ENCODE results near the gene AMPD2.
"Not testable (repeated sequence)": the region's sequence is repeated elsewhere in the genome, so short reads cannot be mapped to it uniquely, and the experiment has no call there.

Gene AMPD2

DNA sequence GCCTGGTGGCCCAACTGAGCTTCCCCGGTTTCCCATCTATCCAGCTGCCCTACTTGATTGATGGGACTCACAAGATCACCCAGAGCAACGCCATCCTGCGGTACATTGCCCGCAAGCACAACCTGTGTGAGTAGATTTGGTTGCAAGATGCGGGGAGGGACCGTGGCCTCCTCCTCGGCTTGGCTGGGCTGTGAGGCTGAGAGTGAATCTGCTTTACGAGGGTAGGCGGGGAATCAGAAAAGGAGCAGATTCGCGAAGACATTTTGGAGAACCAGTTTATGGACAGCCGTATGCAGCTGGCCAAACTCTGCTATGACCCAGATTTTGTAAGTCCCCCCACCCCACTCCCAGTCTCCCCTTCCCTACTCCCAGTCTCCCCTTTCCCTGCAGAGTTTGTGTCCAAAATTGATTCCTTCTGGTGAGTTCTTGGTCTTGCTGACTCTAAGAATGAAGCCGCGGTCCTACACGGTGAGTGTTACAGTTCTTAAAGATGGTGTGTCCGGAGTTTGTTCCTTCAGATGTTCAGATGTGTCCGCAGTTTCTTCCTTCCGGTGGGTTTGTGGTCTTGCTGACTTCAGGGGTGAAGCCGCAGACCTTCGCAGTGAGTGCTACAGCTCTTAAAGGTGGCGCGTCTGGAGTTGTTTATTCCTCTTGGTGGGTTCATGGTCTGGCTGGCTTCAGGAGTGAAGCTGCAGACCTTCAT, 49.8 kb downstream of the AMPD2 start:
- Histone ChIP-seq H3K9ac (ENCODE audit: low read length in 5 of 5) (no peak overlapping the region), H3K9me3 (ENCODE audit: control insufficient read depth in 5 of 5, low read length in 5 of 5) (no peaks in the 10 kb centered on the region), H3K36me3 (ENCODE audit: control insufficient read depth in 5 of 5, insufficient read depth in 5 of 5, low read length in 5 of 5) (peaks cover 0 to 21% (median 9%) of the 10 kb centered on the region in 5 donors), H3K4me3 (ENCODE audit: low read depth in 1 of 5, low read length in 5 of 5) (no peak overlapping the region), H3K27me3 (ENCODE audit: control insufficient read depth in 5 of 5, insufficient read depth in 4 of 5, low read length in 5 of 5) (no peaks in the 10 kb centered on the region), H3K4me1 (ENCODE audit: control insufficient read depth in 5 of 5, insufficient read depth in 5 of 5, low read length in 5 of 5) (peaks cover 2 to 13% (median 12%) of the 10 kb centered on the region in 5 donors), H3K27ac (ENCODE audit: low read depth, low read length) (no peak overlapping the region)

DNA sequence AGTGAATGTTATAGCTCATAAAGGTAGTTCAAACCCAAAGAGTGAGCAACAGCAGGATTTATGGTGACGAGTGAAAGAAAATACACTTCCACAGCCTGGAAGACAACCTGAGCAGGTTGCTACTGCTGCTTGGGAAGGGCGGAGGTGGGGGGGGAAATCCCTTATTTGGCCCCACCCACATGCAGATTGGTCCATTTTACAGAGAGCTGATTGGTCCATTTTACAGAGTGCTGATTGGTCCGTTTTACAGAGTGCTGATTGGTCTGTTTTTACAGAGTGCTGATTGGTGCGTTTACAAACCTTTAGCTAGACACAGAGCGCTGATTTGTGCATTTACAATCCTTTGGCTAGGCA, 50.3 kb downstream of the AMPD2 start:
- Histone ChIP-seq H3K36me3 (ENCODE audit: control insufficient read depth in 5 of 5, insufficient read depth in 5 of 5, low read length in 5 of 5) (peaks cover 0 to 21% (median 9%) of the 10 kb centered on the region in 5 donors), H3K4me1 (ENCODE audit: control insufficient read depth in 5 of 5, insufficient read depth in 5 of 5, low read length in 5 of 5) (peaks cover 2 to 13% (median 12%) of the 10 kb centered on the region in 5 donors)
- not testable (repeated sequence) for H3K27me3 ChIP-seq (ENCODE audit: control insufficient read depth in 5 of 5, insufficient read depth in 4 of 5, low read length in 5 of 5); H3K27ac ChIP-seq (ENCODE audit: low read depth, low read length); H3K9me3 ChIP-seq (ENCODE audit: control insufficient read depth in 5 of 5, low read length in 5 of 5); H3K9ac ChIP-seq (ENCODE audit: low read length in 5 of 5); H3K4me3 ChIP-seq (ENCODE audit: low read depth in 1 of 5, low read length in 5 of 5)

DNA sequence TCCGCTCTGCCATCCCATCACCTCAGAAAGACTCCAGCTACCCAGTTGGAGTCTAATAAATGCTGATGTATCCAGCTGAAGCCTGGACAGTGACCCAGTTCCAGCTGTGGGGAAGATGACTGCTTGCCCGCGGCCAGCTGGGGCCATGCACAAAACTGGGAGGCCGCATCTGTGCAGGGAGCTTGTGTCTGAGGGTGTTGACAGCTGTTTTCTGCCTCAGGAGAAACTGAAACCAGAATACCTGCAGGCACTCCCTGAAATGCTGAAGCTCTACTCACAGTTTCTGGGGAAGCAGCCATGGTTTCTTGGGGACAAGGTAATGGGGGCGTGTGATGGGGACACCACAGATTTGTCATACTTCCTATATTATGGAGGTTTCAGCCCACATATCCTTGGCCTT, 51.4 kb downstream of the AMPD2 start:
- peaks cover 0 to 17% (median 9%) of the 10 kb centered on the region in 5 donors for H3K36me3 ChIP-seq (ENCODE audit: control insufficient read depth in 5 of 5, insufficient read depth in 5 of 5, low read length in 5 of 5)
- no peak overlapping the region for H3K9ac ChIP-seq (ENCODE audit: low read length in 5 of 5)
- no peak overlapping the region for H3K27ac ChIP-seq (ENCODE audit: low read depth, low read length)
- no peaks in the 10 kb centered on the region for H3K27me3 ChIP-seq (ENCODE audit: control insufficient read depth in 5 of 5, insufficient read depth in 4 of 5, low read length in 5 of 5)
- H3K4me1 ChIP-seq (ENCODE audit: control insufficient read depth in 5 of 5, insufficient read depth in 5 of 5, low read length in 5 of 5) = peaks cover 2 to 13% (median 12%) of the 10 kb centered on the region in 5 donors
- no peak overlapping the region for H3K4me3 ChIP-seq (ENCODE audit: low read depth in 1 of 5, low read length in 5 of 5)
- H3K9me3 ChIP-seq (ENCODE audit: control insufficient read depth in 5 of 5, low read length in 5 of 5) = no peaks in the 10 kb centered on the region

DNA sequence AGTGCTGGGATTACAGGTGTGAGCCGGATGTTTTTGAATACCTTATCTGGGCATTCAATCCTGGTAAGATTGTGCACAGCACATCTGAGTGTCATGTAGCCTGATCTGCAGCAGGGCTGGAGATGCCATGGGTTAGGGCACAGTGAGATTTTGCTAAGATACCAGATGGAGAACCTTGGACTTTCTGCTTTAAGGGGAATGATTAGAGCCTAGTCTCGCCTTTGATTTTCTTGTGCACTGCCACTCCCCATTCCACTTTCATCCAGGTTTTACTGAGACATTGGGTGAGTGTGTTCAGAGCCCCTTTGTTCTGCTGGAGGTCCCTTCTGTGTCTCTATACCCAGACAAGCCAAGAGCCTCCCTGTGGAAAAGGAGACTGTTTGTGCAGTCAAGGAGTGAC, 54.2 kb downstream of the AMPD2 start:
- H3K9ac ChIP-seq (ENCODE audit: low read length in 5 of 5); H3K4me1 ChIP-seq (ENCODE audit: control insufficient read depth in 5 of 5, insufficient read depth in 5 of 5, low read length in 5 of 5); H3K9me3 ChIP-seq (ENCODE audit: control insufficient read depth in 5 of 5, low read length in 5 of 5); H3K27me3 ChIP-seq (ENCODE audit: control insufficient read depth in 5 of 5, insufficient read depth in 4 of 5, low read length in 5 of 5); H3K4me3 ChIP-seq (ENCODE audit: low read depth in 1 of 5, low read length in 5 of 5); H3K27ac ChIP-seq (ENCODE audit: low read depth, low read length): not testable (repeated sequence)
- H3K36me3 ChIP-seq (ENCODE audit: control insufficient read depth in 5 of 5, insufficient read depth in 5 of 5, low read length in 5 of 5) = peaks cover 0 to 17% (median 9%) of the 10 kb centered on the region in 5 donors

DNA sequence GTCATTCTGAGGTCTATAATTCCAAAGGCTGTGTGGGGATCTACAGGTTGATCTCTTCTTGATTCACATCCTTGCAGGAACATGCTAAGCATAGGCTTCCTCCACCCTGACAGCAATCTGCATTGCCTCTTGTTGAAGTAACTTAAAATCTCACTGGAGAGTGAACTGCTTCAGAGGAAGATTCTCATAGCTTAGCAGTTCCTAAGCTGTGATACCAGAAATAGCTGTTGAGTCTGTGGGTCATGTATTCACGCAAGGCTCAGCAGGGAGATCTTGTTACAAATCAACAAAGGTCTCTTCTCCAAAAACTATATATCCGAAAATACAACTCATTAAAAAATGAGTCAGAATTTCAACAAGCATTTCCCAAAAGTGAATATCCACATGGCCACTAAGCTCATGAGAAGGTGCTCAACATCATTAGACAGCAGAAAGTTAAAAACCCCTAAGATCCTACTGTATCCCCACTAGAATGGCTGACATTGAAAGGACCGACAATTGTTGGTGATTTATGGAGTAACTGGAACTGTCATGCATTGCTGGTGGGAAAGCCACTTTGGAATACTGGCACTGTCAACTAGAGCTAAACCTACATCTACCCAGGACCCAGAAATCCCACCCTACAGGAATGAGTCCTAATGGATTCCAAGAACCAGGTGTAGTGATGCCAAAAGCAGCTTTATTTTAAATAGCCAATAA, 57.2 kb downstream of the AMPD2 start:
- H3K27ac ChIP-seq (ENCODE audit: low read depth, low read length); H3K4me3 ChIP-seq (ENCODE audit: low read depth in 1 of 5, low read length in 5 of 5); H3K9me3 ChIP-seq (ENCODE audit: control insufficient read depth in 5 of 5, low read length in 5 of 5); H3K9ac ChIP-seq (ENCODE audit: low read length in 5 of 5); H3K4me1 ChIP-seq (ENCODE audit: control insufficient read depth in 5 of 5, insufficient read depth in 5 of 5, low read length in 5 of 5); H3K27me3 ChIP-seq (ENCODE audit: control insufficient read depth in 5 of 5, insufficient read depth in 4 of 5, low read length in 5 of 5): not testable (repeated sequence)
- H3K36me3 ChIP-seq (ENCODE audit: control insufficient read depth in 5 of 5, insufficient read depth in 5 of 5, low read length in 5 of 5) = peaks cover 0 to 15% (median 5%) of the 10 kb centered on the region in 5 donors

DNA sequence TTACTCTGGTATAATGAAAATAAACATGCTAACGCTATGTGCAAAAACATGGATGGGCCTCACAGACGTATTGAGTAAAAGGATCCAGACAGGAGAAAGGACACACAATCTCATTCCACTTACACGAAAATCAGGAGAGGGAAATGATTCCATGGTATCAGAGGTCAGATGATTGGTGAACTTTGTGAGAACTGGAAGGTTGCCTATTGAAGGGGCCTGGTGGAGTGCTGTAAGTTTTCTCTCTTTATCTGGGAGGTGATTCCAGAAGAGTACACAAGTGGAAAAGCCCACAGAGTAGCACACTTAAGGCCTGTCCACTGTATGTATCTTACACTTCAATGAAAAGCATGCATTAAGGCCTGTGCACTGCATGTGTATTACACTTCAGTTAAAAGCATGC, 57.8 kb downstream of the AMPD2 start:
- no peak overlapping the region for H3K27ac ChIP-seq (ENCODE audit: low read depth, low read length)

DNA sequence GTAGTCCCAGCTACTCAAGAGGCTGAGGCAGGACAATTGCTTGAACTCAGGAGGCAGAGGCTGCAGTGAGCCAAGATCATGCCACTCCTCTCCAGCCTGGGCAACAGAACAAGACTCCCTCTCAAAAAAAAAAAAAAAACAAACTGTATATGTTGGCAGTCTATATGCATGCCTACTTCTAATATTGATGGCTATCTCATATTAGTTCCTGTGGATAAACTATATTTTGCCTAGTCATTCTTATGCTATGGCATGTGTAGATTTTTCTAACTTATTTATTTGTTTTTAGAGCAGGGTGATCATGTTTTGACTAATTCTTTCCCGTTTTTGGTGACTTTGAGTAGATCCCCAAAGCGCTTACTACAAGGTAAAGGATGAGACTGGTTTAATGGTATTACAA, 59.0 kb downstream of the AMPD2 start:
- H3K4me1 ChIP-seq (ENCODE audit: control insufficient read depth in 5 of 5, insufficient read depth in 5 of 5, low read length in 5 of 5); H3K9me3 ChIP-seq (ENCODE audit: control insufficient read depth in 5 of 5, low read length in 5 of 5); H3K27me3 ChIP-seq (ENCODE audit: control insufficient read depth in 5 of 5, insufficient read depth in 4 of 5, low read length in 5 of 5); H3K9ac ChIP-seq (ENCODE audit: low read length in 5 of 5); H3K4me3 ChIP-seq (ENCODE audit: low read depth in 1 of 5, low read length in 5 of 5); H3K36me3 ChIP-seq (ENCODE audit: control insufficient read depth in 5 of 5, insufficient read depth in 5 of 5, low read length in 5 of 5); H3K27ac ChIP-seq (ENCODE audit: low read depth, low read length): not testable (repeated sequence)

More for the DNA sequence above, 57.8 kb downstream of the AMPD2 start:
- no peaks in the 10 kb centered on the region for H3K27me3 ChIP-seq (ENCODE audit: control insufficient read depth in 5 of 5, insufficient read depth in 4 of 5, low read length in 5 of 5)
- peaks cover 0 to 5% (median 0%) of the 10 kb centered on the region in 5 donors for H3K4me1 ChIP-seq (ENCODE audit: control insufficient read depth in 5 of 5, insufficient read depth in 5 of 5, low read length in 5 of 5)
- no peak overlapping the region for H3K4me3 ChIP-seq (ENCODE audit: low read depth in 1 of 5, low read length in 5 of 5)
- H3K9ac ChIP-seq (ENCODE audit: low read length in 5 of 5) = no peak overlapping the region
- H3K9me3 ChIP-seq (ENCODE audit: control insufficient read depth in 5 of 5, low read length in 5 of 5) = no peaks in the 10 kb centered on the region
- peaks cover 0 to 12% (median 5%) of the 10 kb centered on the region in 5 donors for H3K36me3 ChIP-seq (ENCODE audit: control insufficient read depth in 5 of 5, insufficient read depth in 5 of 5, low read length in 5 of 5)

Data from subcutaneous abdominal adipose tissue (tissue), 5 donors.